Daoy (cell line): Measurements from ENCODE around the gene PRDM16. TPM values are rescaled to one million over a fixed set of nuclear protein-coding genes. Genes with fewer than 3 reads are reported as not detected.

Source experiments
- DNase-seq: peaks from one replicate; pipeline ENCODE4 v3.0.0-alpha.2; 2015; ENCODE audit warnings: low read depth
- total RNA-seq: library from RNA; depleted of rRNA; stranded (reverse); fragments of >200 nt; shearing (Covaris generic); gene quantifications from 2 replicates; pipeline ENCODE4 v1.2.3, GENCODE V29; 2014

Gene PRDM16
- total RNA-seq, 1 experiment from 2014 or later, result 0.91 TPM

DNA sequence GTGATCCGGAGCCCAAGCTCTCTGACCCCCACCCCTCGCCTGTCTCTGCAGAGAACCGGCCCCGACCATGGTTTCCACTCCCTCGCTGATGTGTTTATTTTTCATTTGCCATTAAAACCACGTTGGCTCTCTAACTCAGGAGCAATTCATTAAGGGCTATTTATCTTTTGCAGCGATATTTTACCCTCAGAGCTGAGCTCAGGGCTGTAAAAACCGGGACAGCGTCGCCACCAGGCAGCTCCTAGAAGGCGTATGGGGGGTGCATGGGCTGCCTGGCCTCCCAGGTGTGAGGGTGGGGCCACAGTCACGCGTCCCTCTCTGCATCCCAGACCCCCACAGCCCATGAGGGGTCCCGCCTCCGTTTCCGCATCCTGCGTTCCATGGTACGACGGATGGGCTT is 71.4 kb downstream of the PRDM16 start:
- DNase-seq, result no peak

DNA sequence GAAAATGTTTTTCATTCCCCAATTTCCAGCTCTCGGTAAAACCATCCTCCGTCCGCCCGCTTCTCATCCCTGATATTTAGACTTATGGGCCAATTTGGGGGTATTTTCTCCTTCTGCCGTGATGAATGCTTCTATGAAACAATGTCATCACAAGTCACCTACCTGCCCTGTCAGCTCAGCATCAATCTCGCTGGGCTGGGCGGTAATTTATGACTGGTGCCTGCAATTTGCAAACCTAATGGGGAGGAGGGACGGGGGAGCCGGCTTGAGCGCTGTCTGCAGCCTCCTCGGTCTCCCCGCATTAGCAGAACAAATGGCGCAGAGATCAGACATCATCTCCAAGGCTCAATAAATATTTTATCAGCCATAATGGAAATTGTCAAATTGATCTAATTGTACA is 72.1 kb downstream of the PRDM16 start:
- DNase-seq, result no peak

DNA sequence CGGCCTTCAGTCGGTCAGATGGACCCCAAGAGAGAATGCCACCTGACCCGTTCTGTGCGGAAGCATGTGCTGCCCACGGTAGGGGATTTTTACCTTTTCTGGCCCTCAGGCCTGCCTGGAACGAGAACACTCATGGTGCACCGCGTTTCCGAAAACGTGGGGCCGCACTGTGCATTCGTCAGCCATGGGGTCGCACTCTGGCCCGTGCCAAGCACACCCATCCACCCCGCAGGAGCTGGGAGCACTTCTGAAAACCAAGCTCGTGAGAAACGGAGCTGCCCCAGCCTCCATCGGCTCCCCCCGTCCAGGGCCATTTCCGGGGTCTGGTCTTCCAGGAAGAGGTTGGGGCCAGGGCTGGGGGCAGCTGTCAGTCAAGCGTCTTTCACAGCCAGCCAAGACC is 72.8 kb downstream of the PRDM16 start:
- DNase-seq, result no peak

DNA sequence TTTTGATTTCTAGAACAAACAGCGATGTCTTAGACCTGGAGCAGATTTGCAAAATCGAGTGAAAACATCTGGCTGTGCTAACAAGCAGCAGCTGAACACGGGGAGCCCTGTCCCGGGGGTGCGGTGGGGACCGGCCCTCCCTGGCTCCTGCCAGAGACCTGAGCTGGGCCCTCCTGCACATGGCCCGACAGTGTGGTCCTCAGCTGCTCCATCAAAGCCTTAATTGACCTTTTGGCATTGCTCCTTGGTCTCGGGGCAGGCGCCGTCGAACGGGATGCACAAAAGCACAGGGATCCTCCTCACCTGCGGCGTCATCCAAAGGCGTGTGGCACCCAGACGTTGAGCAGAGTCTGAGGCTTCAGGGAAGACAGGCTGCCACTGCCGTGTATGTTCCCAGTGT is 73.2 kb downstream of the PRDM16 start:
- DNase-seq, result no peak

DNA sequence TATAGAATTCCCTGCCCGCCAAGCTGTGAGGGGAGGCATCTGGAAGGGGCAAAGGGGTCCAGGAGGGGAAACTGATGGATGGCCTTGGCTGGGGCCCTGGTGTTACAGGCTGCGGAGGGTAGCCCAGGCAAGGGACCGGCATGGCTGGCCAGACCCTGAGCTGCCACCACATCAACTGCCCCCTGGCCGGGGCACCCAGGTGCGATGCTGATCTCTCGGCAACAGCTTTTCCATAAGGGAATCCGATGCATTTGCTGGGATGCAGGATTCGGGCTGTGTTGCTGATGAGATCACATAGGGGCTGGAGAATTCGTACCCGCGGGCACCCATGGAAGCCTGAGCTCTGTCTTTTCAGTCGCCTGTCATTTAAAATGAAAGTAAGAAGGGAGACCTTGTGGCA is 73.7 kb downstream of the PRDM16 start:
- DNase-seq, result no peak

DNA sequence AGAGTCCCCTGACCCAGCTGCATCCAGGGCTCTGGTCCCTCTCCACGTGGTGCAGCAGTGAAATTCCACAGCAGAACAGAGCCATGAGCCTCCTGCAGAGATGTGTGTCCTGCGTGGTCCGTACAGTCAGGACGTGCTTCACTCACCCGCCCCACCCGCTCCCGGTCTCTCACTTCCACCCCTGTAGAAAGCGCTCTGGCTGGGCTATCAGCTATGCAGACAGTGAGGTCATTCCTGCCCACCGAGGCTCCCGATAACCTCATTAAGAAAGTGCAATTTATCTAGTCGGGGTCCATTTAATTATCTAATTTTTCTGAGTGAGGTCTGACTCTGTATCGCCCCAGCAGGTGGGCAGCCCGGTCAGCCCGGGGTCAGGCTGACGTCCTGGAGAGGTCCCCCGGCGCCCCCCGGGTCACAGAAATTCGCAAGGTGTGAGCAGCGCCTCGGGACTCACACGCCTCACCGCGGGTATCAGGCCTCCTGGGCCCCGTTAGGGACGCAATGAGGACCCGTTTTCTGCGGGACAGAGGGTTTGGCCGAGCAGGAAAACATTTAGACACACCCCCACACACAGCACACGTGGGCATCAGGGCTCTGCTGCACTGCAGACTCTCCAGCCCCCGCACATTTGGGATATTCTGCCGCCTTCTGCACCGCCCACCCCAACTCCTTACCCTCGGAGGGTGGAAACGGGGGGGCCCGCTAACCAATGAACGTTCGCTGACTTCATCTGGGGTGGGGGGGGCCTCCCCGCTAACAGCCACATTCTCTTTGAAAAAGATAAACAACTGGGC is 76.7 kb downstream of the PRDM16 start:
- no peak for DNase-seq

DNA sequence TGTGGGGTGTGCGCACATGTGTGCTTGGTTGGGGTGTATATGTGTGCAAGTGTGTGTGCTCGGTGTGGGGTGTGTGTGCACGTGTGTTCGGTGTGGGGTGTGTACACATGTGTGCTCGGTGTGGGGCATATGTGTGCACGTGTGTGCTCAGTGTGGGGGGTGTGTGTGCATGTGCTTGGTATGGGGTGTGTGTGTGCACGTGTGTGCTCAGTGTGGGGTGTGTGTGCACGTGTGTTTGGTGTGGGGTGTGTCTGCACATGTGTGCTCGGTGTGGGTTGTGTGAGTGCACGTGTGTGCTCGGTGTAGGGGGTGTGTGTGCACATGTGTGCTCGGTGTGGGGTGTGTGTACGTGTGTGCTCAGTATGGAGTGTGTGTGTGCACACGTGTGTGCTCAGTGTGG is 77.5 kb downstream of the PRDM16 start:
- DNase-seq, result no peak

DNA sequence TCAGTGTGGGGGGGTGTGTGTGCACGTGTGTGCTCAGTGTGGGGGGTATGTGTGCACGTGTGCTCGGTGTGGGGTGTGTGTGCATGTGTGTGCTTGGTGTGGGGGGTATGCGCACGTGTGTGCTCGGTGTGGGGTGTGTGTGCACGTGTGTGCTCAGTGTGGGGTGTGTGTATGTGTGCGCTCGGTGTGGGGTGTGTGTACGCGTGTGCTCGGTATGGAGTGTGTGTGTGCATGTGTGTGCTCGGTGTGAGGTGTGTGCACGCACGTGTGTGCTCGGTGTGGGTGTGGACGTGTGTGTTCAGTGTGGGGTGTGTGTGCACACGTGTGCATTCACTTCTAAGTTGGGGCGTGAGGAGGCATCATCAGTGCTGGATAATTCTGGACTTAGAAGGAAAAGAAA is 77.9 kb downstream of the PRDM16 start:
- no peak for DNase-seq

DNA sequence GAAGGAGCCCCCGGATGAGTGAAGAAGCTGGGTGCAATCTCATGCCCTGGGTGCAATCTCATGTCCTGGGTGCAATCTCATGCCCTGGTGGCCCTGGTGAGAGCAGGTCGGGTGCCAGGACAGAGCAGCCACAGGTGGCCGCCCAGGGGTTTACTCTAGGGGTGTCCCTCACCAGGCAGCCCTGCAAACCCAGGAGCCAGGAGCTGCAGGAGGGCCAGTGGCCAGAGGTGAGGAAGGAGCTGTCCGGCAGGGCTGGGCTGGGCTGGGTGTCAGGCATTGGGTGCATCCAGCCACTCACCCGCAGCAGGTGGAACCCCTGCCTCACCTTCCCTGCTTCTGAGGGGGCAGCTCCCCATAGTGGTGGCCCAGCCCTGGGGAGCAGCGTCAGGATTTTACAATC is 79.2 kb downstream of the PRDM16 start:
- no peak for DNase-seq

DNA sequence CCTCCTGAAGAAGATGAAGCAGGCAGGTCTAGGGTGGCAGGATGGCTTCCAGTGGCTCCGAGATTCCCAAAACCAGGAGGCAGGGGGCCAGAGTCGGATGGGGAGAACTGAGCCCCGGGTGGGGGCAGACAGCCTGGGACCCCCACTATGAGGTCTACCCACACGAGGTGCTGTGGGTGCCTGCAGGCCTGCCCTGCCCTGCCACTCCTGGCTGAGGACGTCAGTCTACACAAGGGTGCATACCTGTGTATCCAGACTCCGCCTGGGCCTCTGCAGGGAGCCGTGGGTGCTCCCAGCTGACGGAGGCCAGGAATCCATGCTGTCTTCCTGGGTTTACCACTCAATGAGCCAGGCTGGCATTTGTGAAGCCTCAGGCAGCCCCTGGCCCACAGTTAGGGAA is 80.3 kb downstream of the PRDM16 start:
- no peak for DNase-seq

DNA sequence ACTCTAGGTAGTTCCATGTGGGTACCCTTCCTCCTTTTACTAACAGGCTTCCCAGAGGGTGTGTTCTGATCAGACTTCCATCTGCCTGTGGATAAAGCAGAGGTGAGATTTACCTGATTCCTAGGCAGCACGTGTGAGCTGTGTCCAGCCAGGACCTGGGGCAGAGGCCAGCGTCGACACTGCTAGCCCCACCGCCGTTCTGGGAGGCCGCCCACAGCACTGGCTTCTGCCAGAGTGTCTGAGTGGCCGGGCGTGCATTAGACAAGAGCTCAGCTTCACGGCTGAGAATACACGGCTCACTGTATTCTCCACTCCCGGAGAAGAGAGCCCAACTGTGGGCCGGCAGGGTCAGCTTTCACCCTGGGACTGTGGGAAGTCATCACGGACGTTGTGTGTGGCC is 82.5 kb downstream of the PRDM16 start:
- no peak for DNase-seq

DNA sequence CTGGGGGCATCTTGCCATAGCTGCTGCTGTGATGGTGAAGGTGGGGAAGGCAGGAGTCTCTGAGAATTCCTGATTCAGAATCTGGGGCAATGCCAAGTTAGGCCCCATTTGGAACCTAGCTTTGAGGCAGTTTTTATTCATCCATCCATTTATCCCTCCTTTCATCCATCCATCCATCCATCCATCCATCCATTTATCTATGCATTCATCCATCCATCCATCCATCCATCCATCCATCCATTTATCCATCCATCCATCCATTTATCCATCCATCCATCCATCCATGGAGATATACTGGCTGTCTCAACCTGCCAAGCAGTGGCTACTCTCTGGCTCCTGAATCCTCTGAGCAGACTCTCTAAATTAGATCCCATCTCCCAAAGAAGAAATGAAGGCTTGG is 83.1 kb downstream of the PRDM16 start:
- no peak for DNase-seq

DNA sequence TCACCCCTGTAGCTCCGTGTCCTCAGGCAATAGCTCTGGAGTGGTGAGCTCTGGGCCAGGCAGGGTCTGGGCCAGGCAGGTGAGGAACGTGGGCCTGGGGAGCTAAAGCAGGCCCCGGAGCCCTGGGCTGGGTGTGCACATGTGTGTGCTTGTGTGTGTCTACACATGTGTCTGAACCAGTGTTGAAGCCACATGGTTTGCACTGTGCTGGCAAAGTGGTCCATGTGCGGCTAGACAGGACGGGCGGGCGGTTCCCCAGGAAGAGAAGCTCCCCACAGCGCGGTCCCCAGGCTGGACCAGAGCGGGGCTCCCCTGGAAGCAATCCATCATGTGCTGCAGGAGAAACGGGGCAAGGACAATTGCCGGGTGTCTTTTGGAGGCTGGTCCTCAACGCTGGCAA is 84.2 kb downstream of the PRDM16 start:
- no peak for DNase-seq

DNA sequence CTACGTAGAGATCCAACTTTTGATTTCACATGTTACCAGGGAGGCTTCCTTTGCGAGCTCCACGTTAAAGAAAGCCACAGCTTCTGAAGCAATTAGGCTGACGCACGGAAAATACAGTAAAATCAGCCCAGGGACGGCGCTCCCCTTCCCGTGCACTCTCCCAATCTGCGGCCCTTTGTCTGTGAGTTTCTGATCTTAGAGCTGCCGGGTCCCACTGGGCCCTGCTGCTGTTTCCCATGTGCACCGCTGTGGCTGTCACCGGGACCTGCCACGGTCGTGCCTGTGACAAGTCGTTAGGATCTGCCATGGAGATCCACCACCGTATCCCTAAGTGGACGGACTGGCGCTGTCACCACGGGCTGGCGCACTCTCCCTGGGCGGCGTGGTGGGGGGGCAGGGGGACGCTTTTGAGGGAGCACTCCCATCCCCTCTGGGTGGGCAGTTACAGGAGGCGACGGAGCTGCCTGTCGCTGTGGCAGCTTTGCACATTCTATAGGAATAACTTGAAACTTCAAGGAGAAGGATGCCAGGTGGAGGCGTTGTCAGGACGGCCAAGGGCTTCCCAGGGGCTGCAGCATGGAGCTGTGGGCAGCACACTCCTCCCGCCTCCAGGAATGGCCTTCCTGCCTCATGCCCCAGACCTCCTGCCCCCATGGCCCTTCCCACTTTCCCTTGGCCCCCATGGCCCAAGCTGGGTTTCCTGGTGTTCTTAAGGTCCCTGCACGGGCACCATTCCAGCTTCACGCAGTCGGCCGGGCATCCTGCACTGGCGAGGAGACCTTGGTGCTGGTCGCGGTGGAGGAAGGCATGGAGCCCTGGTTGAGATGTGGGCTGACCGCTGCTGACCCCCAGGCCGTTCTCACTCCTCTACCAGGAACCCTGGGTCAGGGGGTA is 85.1 kb downstream of the PRDM16 start:
- no peak for DNase-seq

DNA sequence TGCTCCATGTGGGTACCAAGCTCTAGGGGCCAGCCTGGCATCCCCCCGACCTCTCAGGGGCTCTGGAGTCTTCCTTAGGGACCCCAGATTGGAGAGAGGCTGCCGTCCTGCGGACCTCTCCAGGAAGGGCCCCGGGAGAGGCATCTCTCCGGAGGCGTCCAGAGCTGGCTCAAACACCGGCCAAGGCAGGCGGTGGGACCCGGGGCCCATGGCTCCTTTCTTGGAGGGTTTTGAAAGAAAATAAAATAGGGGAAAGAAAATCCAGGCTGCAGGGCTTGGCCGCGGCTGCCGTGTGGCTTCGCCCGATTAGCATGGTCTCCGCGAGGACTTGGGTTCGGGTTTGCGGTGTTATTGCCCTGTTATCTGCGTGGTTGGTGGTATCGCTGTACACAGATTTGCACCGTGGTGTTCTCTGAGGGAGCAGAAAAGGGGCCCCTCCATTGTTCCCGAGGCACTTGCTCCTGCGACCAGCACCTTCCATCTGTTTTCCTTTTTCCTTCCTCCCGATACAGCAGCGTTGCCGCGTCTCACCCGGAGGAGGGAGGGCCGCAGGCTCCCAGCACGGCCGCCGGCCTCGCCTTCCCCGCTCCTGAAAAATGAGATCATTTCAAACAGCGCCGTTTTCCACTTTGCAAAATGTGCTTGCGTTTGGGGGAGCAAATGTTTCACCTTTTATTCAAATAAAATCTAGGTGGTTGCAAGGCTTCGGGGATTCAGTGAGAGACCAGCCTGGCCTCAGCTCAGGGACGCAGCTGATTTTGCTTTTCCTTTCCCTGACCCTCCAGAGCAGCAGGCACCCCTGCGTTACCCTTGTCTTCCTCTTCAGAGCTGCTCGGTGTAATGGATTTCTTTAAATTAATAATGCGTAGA is 86.3 kb downstream of the PRDM16 start:
- no peak for DNase-seq

DNA sequence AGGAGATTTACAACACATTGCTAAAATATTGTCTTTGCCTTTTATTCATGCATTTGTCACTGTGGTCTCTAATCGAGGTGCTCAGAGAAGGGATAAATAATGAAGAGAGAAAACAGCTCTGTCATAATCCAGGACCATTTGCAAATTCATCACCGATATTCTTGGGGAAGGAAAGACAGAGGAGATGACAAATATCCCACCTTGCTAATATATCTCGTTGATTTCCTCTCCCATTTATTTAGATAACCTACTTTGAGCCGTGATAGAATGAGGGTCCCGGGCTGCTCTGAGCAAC is 86.9 kb downstream of the PRDM16 start:
- DNase-seq, result no peak

DNA sequence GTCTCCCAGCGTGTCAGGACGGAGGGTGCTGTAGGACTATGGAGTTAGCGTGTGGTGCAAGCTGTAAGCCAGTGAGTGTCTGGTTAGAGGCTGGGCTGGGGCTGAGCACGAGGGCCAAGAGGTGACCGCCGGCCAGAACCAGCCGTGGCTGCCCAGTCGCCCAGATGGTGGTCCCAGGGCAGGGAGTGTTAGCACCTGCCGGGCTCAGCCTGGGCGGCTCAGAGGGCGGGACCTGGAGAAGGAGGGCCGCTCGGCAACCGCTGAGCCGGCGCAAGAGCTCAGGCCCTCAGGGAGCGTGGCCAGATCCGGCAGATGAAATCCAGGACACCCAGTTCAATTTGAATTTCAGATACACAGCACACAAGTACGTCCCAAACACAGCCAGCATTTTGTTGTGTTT is 87.9 kb downstream of the PRDM16 start:
- DNase-seq, result no peak

DNA sequence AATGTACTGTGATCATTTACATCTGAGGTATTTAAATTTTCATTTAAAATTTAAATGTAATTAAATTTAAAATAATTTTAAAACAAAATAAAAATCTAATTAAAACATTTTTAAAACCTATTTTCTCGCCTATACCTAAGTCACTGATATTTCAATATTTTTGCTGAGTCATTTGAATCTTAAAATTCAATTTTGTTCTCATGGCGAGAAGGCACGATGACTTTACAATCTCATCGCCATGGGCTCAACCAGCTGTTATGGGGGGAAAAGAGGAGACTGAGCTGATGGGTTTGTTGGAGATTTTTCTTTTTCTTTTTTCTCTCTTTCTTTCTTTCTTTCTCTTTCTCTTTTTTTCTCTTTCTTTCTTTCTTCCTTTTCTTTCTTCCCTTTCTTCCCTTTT is 89.3 kb downstream of the PRDM16 start:
- DNase-seq, result no peak

DNA sequence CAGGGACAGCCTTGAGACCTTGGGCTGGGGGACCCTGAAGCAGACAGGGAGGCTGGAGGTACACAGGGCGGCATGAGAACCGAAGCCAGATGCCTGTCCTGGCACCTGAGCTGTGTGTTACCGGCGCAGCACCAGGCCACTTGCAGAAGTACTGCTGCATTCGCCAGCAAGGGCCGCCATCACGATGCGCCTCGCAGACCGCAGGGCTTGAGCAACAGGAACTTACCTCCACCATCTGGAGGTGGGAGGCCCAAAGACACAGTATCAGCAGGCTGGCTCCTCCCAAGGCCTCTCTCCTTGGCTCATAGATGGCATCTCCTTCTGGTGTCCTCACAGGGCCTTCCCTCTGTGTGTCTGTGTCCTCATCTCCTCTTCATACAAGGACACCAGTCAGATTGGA is 90.1 kb downstream of the PRDM16 start:
- no peak for DNase-seq

DNA sequence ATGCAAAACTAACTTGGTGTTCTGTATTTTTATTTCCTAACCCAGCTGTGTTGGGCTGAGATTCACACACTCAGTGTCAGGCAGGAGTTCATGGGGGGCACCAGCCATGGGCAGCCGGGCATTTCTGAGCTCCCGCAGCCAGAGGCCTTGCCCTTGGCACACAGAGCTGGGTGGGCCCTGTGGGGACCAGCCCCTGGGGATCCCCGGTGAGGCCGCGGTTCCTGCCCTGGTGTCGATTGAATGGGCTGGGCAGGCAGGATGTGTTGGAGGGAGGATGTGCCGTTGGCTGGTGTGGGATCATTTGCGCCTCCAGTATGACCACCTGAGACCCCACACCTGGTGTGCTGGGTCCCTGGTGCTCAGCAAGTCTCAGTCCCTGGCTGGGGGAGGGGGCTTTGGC is 91.0 kb downstream of the PRDM16 start:
- no peak for DNase-seq

DNA sequence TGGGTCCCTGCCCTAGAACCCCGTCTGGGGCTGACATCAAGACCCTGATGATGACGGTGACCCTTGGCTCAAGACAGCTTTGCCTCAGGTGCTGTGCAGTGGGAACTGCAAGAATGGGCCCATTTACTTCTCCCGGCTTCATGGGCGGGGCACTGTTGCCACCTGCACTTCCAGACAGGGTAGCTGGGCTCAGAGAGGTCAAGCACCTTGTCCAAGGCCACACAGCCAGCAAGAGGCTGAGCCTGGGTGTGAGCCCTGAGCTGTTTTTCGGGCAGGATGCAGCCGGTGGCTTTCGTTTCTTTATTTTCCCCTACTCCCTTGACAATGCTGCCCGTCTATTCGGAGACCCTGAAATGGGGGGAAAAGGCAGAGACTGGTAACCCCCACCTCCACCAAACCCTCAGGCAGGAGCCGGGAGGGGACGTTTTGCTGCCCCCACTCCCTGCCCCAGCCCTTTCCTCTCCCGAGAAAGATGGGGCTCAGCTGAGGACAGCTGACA is 91.7 kb downstream of the PRDM16 start:
- DNase-seq, result no peak

DNA sequence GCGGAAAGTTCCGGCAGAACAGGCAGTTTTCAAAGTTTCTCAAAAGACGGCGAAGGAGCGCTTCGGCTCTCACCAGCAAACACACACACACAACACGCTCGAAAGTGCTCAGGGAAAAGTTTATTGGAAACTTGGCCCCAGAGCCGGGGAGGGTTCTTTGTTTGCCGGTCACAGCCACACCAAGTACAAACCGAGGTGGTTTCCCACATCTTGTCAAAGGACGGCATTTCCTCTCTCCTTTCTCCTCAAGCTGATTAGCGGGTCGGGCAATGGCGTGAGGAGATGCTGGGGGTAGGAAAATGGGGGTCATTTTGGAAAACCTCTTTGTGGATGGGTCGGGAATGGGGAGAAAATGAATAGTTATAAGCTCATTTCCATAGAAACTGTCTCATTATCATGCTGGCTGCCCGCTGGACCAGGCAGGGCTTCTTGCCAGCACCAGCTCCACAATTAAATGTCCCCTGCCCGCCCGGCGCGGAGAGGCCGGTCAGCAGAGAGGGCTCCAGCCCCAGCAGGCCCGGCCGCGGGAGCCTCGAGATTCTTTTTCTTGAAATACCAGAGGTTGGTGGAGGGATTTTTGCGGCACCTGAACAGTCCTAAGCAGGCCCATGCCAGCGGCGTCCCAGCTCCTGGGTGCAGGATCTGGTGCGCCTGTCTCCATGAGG is 92.3 kb downstream of the PRDM16 start:
- no peak for DNase-seq
